GM21515 (cell line): ENCODE measurements around the gene CADPS.
"Not testable (repeated sequence)": the region's sequence is repeated elsewhere in the genome, so short reads cannot be mapped to it uniquely, and the experiment has no call there.

ENCODE experiments used
- ATAC-seq: cut with Tn5 transposase; IDR thresholded peaks from one replicate; pipeline ENCODE4 v1.9.1; 2021; ENCODE audit not compliant: unreplicated experiment

The CADPS gene

DNA sequence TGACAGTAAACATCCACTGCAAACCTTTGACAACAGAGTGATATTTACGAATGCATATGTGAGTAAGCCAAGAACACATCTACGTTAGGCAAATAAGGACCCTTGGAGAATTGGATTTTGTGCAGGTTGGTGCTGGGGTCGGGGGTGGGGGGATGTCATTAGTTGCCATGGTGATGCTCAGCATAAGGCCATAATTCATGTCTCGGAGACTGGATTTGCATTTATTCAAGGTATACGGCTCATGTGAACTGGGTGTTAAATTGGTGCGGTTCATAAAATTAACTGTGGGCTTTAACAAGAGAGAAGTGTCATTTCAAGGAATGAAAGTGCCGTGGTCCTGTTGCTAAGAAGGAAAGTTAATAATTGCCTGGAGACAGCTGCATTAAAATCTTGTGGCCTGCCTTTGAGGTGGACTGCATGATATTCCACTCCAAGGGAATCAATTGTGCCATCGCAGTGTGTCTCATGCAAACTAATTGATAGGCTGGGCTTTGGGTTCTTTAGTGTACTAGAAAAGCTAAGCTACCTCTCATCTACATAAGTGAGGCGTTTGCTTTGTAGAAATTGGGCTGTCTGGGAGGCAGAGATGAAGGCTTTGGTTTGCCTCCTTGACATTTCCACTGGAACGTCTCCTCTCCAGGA is 273.0 kb downstream of the CADPS start:
- no peak for ATAC-seq

DNA sequence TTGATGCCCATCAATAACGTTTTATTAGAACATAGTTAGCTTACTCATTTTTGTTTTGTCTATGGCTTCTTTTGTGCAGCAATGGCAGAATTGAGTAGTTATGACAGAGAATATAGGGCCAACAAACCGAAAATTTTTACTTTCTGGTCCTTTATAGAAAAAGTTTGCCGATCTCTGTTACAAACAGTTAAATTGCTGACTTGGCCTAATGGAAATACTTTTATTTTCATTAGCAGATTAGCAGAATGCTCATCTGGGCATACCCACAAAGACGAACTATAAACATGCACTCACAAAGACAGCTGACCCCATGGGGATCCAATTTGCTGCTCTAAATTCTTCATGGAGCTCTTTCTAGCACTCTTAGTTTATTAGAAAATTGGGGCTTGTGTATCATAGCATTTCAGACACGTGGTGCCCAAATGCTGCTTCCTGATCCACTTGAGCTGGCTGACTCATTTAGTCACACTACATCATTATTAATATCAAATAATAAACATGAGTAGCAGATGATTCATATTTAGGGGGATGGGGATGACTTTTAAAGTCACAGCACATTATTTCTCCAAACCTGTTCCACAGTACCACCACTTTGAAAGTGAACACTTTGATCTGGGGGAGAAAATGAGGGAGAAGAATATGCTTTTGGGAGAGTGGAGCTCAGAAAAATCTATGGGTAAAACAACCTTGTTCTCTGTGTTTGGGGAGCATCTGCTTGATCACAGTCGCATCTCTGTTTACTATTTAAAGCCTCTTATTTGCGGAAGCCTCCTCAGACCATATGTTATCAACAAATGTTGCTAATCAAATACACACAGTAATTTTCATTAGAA is 273.8 kb downstream of the CADPS start:
- no peak for ATAC-seq

DNA sequence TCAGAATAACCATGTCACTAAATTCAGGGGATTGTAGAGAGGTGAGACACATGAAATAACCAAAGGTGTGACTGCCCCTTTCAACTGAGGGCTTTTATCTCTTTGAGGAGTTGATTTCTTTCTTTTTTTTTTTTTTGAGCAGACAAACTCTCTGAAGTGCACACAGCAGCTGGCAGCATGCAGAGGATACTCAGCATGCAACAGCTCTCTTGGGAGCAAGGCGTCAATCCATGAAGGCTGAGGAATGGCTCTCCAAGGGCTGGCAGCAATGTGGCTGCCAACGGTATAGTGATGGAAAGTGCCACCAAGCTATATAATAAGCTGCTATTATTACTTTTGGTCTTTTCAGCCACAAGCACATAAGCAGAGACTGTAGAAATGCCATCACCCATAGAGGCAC is 275.2 kb downstream of the CADPS start:
- ATAC-seq = no peak

DNA sequence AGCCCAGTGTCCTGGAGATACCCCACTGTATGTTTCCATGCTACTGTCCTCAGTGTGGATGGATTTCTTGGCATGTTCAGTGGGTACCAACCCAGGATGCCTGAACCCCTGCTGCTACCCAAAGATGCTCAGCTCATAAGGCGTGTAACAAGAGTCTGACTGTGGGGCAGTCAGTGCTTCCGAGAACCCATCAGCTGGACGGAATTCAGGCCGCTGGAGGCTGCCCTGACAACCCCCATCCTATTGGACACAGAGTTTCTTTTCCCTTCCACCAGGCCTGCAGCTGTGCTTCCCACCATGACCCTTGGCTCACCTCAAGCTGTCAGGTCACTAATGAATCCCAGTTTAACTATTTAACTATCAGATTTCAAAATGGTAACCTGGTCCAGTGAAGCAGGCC is 277.7 kb downstream of the CADPS start:
- ATAC-seq = no peak

DNA sequence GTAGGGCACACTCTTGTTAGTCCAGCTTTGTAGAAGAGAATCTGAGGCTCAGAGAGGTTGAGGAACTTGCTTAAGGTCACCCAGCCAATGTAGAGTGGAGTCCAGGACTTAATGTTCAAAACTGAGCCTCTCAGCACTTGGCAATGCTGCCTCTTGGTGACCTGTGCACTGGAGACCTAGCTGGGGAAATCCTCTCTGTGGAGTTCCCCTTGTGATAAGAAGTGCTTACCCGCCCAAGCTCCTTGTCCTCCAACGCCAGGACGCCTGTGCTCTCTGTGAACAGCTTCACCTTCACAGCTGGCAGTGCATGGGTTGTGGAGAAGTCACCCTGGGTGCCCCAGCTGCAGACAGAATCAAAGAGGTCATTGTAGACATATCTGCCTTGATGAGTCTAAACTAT is 282.8 kb downstream of the CADPS start:
- no peak for ATAC-seq

DNA sequence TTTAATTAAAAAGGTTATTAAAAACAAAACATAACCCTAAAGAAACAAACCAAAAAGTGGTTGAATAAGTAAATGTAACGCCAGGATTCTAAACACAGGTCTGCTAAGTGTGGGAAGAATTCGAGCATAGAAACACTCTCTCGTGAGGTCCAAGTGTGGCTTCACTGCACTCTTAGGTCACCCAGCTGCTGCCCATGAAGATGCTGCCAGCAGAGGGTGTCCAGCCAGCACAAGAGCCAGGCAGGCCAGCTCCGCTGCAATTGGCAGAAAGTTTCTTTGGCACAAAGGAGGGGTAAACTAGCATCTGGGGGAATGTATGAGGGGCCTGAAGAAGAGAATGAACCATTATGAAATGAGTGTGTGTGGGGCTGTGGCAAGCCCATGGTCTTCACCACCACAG is 286.1 kb downstream of the CADPS start:
- ATAC-seq = no peak

DNA sequence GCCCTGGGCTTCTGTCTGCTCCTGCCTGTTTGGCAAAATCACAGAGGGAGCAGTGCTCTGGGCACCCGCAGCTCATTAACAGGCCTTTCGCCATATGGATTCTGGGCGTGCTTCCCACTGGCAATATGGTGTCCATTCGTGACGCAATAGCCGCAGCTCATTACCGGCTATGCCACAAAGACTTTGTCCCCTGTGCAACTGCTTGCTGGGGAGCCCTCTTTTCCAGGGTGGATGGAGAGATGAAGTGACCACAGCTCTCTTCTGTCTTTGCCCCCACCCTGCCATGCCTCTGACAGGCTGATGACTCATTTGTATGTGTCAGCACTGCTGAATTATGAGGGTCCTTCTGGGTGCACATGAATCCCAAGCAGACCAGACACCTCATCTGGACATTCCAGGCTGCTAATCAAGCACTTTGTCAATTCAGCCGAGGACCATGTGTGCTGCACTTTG is 287.6 kb downstream of the CADPS start:
- ATAC-seq = no peak

DNA sequence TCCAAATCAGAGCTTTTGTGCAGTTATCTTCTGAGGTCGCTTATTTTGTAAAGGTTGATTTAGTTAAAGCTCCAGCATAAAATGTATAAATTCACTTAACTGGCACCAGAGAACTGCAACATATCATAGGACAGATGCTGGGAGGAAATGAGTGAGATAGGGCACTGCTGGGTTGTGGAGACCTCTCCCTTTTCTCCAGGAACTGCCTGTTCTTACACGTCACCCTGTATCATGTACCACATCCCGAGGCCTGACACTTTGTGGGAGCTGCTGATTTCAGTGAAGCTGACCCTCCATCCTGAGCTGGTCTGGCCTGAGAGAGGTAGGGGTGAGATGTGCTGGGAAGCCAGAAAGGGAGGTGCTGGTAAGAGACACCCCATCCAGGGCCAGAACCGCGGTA is 288.0 kb downstream of the CADPS start:
- no peak for ATAC-seq

DNA sequence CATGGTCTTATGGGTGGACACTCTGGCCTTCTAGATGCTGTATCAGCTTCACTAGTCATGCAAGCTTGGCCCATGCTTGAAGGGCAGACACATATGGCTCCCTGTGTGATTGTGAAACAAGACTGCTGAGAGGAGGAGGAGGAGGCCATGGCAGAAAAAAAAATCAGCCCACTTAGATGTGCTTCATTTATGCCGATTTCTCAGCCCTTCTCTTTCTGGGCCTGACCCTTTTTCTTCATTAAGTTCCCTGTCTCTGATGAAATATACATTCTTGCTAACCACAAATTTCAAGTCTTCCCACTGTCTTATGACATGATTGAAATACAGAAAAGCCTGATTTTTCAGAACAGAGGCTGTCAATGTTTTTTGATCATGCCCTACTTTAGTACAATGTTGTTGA is 288.9 kb downstream of the CADPS start:
- ATAC-seq = no peak

DNA sequence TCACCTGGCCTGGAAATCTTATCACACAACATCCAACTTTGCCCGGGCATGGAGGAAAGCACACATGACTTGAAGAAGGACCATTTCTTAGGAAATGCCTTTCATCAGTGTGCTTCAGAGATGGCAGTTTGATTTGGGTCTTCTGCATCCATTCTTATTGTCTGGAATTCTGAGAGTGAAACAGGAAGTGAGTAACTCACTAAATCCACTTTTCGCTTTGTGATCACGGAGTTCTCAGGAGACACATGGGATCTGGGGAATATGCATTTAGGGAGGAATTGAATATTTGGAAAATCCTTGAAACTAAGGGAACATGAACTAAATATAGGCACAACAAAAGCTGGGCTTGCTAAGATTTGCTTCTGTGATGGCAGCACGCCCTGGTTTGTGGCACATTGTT is 289.4 kb downstream of the CADPS start:
- ATAC-seq = no peak

DNA sequence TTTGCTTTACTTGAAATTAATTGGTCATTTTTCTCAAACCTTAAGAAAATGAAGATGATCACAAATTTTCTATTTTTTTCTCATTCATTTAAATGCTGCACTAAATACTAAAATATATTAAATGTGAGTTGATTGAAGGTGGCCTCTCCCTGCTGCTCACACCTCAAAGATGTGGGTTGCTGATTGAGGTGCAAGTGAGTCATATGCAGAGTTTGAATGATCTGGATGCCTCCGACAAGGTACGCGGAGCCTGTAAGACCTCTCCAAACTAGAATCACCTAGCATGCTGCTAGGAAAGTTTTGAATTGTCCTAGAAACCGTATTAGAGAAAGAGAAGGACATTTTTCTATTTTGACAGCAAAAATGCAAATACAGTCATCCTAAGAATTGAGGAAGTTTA is 290.6 kb downstream of the CADPS start:
- no peak for ATAC-seq

DNA sequence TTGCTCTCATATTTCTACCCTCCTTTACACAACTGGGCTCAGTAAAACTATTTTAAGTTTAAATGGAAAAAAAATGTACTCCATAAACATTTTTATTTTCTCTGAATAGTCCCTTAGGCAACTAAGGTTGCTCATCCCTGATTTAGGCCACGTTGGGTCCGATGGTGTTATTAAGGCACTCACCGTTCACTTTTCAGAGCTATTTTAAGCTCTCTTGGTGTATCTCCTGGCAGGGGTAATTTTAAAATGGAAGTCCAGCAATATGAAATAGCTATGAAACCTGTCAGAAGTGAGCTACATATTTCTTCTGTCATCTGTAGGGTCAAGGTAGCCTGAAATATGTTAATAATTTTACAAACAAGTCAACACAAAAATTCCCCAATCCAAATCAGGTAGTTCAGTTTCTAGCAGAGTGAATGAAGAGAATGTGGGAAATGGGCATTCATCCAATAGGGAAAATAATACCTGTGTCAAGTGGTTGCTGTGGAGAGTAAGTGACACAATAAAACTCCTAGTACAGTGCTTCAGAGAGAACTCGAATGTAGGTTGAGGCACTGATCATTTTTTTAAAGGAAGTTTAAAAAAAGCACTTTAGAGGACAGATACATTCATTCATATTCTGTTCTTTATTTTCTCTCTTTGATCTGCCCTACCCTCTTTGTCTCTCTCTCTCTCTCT is 292.6 kb downstream of the CADPS start:
- no peak for ATAC-seq

DNA sequence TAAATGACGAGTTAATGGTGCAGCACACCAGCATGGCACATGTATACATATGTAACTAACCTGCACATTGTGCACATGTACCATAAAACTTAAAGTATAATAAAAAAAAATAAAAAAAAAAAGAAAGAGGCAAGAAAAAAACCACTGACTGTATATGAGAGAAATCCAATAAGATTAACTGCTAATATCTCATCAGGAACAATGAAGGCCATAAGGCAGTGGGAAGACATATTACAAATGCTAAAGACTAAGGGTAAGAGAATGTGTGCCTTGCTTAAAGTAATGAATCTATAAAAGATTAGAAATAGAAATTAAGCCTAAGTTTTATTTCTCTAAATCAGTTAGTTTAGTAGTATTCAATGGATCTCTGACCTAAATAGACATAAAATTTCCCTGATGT is 294.7 kb downstream of the CADPS start:
- ATAC-seq = not testable (repeated sequence)

DNA sequence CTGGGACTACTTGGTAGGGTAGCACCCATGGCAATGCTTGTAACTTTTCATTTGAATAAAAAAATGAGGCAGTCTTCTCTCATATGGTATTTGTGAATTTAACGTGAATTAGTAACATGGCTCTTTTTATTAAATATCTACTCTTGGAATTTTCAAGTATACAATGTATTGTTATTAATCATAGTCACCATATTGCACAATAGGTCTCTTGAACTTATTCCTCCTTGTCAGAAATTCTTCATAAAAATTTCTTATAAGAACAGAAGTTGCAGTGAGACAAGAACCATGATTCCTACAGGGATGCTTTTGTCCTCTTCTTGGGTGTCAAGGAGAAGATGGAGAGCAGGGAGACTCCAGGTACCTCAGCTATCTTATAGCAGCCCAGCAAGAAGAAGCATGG is 298.1 kb downstream of the CADPS start:
- no peak for ATAC-seq

DNA sequence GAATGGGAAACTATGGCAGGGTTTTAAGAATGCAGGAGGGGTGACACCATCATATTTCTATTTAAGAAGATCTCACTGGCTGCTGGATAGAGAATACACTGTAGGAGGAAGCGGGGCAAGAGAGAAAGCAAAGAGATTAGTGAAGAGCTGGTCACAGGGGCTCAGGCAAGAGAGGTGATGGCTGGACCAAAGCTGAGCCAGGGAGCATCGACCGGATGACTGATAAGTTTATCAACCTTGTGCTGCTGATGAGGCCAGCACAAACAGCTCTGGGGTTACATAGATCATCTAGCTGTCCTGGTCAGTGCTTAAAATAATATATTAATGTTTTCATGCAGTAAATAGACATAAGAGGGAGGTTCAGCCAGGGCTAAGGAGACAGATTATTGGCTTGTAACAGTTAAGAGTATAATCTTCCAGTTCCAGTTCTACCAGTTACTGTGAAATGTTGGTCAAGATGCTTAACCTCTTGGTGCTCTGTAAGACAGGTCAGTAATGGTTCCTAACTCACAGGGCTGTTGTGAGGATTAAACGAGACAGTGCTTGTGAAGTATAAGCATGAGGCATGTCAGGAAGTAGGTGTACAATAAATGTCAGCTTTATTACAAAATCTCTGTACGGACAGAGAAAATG is 300.8 kb downstream of the CADPS start:
- no peak for ATAC-seq

DNA sequence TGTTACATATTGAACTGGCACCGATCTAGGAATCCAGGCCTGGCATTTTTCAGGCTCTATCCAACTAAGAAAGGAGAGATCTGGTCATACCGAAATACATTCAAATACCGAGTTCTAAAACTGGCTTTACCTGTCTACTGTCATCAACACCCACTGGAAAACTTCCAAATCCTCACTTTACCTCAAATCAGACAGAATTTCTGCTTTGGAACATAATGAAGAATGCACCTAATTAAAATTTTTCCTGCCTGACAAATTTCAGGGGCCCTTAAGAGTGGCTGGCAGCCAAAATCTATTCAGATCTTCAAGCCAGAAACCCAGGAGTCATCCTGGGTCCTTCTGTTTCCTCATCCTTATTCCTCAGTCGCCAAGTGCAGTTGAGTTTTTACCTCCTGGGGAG is 303.3 kb downstream of the CADPS start:
- ATAC-seq = no peak

DNA sequence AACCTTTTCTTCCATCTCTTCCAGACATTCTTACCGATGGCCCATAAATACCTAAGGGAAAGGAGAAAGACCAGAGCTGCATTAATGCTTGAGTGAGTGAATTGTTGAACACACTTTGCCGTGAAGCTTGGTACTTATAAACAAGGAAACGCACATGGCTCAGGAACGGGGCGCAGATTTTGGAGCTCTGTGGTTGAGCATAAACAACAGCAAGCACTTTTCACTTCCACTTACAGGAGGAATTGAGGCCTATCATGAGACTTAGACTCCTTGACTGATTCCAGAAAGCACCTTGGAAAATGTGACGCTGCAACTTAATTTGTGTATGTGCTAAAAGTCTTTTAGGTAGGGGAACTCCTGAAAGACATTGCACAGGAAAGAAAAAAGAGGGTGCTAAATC is 304.3 kb downstream of the CADPS start:
- no peak for ATAC-seq

DNA sequence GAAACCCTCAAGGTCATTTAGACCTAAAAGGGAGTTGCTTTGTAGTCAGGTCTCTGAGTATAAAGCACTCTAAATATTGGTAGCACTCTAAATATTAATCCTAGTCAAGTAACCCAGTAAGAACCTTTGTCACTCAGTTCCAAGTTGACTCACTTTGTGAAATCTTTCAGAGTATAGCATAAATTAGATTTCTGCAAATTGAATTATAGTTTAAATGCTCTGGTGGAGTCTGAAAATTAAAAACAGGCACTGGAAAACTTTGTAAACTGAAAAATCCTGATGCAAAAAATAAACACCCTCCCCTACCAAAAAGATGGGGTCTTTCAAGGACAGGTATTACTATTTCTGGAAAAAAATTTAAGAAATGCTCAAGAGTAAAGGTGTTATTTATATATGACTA is 305.6 kb downstream of the CADPS start:
- ATAC-seq = no peak

DNA sequence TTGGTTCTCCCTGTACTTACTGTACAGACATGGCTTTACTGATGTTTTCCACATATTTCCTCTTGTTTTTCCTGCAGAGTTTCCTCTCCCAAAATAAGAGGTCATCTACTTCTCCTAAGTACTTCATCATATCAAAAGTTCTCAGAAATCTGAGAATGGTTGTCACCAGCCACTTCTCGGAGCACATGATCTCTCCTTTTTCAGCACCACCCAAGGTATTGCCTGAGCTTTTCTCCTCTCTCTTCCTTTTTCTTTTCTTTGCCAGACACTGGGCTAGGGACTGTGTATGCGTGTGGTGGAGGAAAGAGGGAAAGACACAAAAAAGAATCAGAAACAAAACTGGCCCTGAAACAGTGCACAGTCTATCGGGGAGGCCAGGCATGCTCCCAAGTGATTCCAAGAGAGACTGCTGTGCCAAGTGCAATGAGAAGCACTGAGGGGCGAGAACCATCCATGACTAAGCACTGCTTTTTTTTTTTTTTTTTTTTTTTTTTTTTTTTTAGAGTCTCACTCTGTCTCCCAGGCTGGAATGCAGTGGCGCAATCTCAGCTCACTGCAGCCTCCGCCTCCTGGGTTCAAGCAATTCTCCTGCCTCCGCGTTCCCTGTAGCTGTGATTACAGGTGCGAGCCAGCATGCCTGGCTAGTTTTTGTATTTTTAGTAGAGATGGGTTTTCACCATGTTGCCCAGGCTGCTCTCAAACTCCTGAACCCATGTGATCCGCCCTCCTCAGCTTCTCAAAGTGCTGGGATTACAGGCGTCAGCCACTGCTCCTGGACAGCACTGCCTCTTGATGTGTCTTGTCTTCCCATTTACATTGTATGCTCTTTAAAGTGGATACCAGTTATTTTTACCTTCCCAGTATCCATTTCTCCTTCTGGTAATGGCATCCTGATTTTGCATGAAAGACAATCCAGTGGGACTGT is 307.9 kb downstream of the CADPS start:
- no peak for ATAC-seq

DNA sequence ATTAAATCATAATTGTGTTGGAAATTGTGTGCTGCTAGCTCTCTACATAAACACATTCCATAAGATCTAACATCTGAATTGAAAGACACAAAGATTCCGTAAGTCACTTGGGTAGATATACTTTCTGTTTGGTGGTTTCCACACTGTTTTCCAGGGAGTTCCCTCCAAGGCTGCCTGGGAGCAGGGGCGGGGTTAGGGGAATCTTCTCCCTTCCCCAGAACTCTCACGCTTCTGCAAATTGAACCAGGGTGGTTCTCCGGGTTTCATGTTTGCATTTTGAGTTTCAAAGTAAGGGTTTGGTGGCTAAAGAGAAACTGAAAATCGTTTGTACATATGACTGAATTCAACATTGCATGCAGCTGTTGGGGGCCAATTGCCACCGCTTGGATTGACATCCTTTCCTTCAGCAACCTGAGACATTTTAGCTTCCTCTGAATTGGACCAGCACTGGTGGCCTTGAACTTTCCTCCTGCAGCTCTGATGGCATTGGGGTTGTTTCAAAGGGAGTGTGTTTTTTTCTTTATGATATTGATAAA is 309.1 kb downstream of the CADPS start:
- ATAC-seq = no peak
